Fibroblast of lung (primary cell): Measurements from ENCODE around the gene RNF150.

Experiments used
- CTCF ChIP-seq, 2 donors: IDR thresholded peaks in 1 of 2; conservative IDR thresholded peaks in 1 of 2; 1 replicate in 1 of 2; 2 replicates in 1 of 2; pipeline ENCODE4 v1.5.1; 2011 to 2012; ENCODE audit warnings: low read length in 2 of 2, control low read depth in 1 of 2, inconsistent platforms in 1 of 2, low read depth in 1 of 2, mild to moderate bottlenecking in 1 of 2
- EZH2 ChIP-seq: IDR thresholded peaks from 2 replicates; pipeline ENCODE4 v1.5.1; 2012; ENCODE audit warnings: low read length, control low read depth, mild to moderate bottlenecking; ENCODE audit errors: missing control alignments

GRCh38 chr4:140893939-140894338 lies 239.3 kb downstream of the RNF150 start:
- no peak for TF ChIP-seq CTCF (conservative IDR thresholded peaks at IDR 0.05 in 1 of 2, IDR thresholded peaks at IDR 0.05 in 1 of 2; ENCODE audit: low read depth in 1 of 2, low read length in 2 of 2)
- TF ChIP-seq EZH2 = no peak
